ENCODE data around the gene EPHA4. TPM values are rescaled to one million over a fixed set of nuclear protein-coding genes. Genes with fewer than 3 reads are reported as not detected.

EPHA4 gene
- total RNA-seq, 1 donor from 2014 or later = 2.2 TPM

- DNase-seq (ENCODE audit: low read depth in 2 of 2) = no peak
These were observed 94.2 kb downstream of the EPHA4 start for GRCh38 chr2:221477714-221478484.

DNA sequence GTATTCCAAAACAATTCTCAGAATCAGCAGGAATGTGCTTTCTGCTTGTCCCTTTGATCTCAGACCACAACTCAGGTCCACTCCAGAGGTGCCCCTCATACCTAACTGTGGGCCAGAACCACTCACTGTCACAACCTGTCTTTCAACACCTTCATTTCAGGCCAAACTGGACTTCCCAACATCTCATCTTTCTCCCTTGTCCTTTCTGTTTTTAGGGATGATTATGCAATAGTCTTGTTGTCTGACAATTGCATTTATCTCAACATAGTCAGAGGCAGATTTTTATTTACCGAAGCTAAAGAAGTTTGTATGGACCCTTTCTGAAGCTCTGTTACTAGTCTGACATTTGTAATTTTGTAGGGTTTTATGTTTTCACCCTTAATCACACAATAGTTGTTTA is 95.9 kb downstream of the EPHA4 start:
- DNase-seq (ENCODE audit: low read depth in 2 of 2) = no peak

DNA sequence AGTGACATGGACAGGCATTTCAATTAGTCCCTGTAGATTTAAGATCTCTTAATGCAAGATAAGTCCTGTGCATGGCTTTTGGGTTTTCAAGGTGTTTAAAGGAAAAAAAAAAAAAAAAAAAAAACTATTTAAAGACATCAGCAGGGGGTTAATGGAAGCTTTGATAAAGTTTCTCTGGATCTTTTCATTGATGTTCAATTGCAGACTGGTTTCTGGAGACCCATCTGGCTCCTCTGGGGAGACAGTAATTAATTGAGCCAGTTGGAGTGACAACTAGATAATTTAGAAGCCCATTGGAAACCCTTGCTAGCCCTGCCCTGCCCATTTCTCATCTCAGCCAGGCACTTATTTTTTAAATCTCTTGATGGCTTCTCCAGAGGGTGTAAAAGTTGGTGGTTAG is 98.7 kb downstream of the EPHA4 start:
- DNase-seq (ENCODE audit: low read depth in 2 of 2) = no peak

DNA sequence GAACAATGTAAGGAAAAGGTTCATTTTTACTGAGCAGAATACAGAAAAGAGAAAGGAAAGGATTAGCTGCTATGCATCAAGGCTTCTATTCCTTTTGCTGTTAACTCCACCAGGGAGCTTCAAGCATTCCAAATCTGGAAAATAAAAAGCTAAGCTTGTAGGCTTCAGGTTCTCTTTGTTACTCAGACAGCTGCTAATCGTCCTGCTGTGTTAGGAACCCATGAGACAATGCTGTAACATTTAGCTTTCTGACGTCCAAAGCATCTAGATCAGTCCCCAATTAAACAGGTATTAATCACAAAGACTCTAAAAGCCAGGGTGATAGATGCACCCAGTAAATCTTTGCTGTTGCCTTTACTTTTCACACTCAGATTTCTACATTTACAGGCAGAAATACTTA is 103.8 kb downstream of the EPHA4 start:
- DNase-seq (ENCODE audit: low read depth in 2 of 2) = no peak

DNA sequence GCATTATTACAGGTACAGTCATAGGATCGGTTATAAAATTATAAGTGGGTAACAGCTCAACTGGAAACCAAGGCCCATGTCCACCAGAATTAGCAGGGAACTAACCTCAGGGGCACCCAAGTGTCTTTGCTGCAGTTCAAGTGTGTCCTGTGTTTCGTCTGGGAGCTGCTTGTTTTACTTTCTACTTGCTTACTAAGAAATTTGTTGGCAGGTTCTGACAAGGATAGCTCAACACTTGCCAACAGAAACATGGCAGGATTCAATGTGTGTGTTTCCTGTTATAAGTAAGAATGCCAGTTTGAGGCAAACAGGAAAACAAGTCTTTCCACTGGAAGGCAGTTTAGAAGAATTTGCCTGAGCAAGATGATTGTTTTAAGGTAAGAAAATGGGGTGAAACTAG is 104.5 kb downstream of the EPHA4 start:
- peak; percentile 5 to 87 for DNase-seq (ENCODE audit: low read depth in 2 of 2)

- no peak for DNase-seq (ENCODE audit: low read depth in 2 of 2)
These were observed 105.4 kb downstream of the EPHA4 start for GRCh38 chr2:221466744-221467143.

GRCh38 chr2:221465776-221466175 is 106.3 kb downstream of the EPHA4 start:
- no peak for DNase-seq (ENCODE audit: low read depth in 2 of 2)

DNA sequence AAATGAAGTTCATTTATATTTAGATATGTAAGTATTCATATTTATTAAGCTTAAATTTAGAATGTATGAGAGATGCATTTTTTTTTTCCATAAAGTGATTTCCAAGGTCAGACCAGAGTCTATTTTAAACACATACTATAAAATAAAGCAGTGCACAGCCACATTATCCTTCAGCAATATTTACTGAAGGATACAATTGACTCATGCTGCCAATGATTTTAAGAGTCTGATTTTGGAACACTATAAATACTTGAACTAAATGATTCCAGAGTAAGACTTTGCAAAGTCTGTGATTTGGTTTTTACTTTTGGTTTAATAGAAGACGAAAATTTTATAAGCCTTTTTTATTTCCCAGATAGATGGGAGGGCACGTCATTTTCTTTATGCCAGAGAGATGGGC is 107.1 kb downstream of the EPHA4 start:
- DNase-seq (ENCODE audit: low read depth in 2 of 2) = no peak

DNA sequence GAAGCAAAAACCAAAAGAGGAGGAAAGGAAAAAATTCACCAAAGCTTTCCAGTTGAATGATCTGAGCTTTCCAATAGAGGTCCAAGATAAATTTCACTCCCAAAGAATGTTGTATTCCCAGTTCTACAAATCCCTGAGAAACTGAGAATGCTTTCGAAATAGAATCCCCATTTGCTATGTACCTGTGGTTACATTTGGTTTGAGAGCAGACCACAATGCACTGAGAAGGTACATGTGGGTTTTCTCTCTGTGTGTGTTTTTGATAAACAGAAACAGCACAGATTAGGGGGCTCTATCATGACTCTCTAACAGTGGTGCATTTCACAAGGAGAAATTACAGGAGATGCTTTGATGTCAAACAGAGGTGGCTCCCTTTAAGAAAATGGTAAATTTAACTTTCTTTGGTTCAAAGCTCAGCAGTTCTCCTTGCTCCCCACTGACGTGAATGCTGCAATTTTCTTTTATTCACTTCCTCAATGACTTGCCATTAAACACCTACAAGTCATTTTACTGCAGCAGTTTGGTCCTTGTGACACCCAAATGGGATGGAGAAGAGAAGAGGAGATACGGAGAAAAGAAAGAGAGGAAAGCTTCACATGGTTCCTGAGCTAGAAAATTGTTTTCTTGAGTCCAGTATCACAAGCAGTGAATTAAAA is 108.7 kb downstream of the EPHA4 start:
- DNase-seq (ENCODE audit: low read depth in 2 of 2) = no peak

GRCh38 chr2:221461901-221462300 is 110.2 kb downstream of the EPHA4 start:
- DNase-seq (ENCODE audit: low read depth in 2 of 2) = no peak

- DNase-seq (ENCODE audit: low read depth in 2 of 2) = no peak
These were observed 112.0 kb downstream of the EPHA4 start for GRCh38 chr2:221460136-221460535.

DNA sequence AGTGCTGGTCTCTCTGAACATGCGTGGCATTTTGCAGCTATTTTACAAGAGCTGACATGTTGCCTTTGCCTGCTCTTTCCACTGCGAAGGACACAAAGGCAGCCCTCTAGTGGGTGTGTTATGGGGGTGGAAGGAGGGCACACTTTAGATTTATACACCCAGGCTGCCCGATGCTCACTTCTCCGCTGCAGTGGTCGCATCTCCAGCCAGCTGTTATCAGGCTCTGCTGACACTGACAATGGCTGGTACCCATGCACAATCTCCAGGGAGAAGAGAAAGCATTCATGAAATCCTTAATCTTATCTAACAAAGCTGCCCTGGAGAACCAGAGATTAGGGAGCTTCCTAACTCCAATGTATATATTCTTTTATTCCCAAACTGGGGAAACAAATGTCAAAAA is 113.5 kb downstream of the EPHA4 start:
- no peak for DNase-seq (ENCODE audit: low read depth in 2 of 2)

- DNase-seq (ENCODE audit: low read depth in 2 of 2) = no peak
These were observed 116.9 kb downstream of the EPHA4 start for GRCh38 chr2:221455214-221455613.

- no peak for DNase-seq (ENCODE audit: low read depth in 2 of 2)
These were observed 117.5 kb downstream of the EPHA4 start for GRCh38 chr2:221454459-221455105.

GRCh38 chr2:221451862-221452788 is 120.0 kb downstream of the EPHA4 start:
- DNase-seq (ENCODE audit: low read depth in 2 of 2) = no peak

- no peak for DNase-seq (ENCODE audit: low read depth in 2 of 2)
These were observed 121.8 kb downstream of the EPHA4 start for GRCh38 chr2:221450280-221450679.

- DNase-seq (ENCODE audit: low read depth in 2 of 2) = no peak
These were observed 122.7 kb downstream of the EPHA4 start for GRCh38 chr2:221449406-221449805.

- DNase-seq (ENCODE audit: low read depth in 2 of 2) = no peak
These were observed 123.2 kb downstream of the EPHA4 start for GRCh38 chr2:221448844-221449390.

DNA sequence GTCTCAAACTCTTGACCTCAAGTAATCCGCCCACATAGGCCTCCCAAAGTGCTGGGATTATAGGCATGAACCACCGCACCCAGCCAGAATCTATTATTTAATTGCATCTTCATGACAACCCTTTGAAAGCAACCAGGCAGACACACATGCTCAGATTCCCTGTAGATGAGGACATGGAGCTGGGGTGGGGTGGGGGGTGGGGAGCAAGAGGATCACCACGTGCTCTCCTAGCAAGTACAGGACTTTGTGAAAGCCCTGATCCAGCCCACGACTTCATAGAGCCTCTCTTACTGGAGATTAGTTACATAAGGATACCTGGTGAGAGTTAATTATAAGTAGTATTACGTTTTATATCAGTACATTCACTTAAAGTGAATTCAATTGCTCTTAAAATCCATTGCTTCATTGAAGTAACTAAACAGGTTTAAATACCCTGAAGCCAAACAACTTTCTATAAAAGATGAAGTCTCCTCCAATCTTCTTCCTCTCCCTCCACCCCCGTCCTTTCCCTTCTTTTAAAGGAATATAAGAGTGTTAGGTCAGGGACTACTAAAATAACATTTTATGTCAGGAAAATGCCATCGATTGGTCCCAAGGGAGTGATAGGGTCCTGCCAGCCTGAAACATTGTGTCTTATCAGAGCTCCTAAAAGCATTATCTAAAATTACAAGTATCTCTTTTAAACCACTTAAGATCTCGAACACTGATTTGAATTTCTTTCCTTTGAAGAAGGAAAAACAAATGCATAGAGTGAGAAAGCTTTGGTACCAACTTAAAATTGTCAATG is 123.9 kb downstream of the EPHA4 start:
- DNase-seq (ENCODE audit: low read depth in 2 of 2) = no peak

DNA sequence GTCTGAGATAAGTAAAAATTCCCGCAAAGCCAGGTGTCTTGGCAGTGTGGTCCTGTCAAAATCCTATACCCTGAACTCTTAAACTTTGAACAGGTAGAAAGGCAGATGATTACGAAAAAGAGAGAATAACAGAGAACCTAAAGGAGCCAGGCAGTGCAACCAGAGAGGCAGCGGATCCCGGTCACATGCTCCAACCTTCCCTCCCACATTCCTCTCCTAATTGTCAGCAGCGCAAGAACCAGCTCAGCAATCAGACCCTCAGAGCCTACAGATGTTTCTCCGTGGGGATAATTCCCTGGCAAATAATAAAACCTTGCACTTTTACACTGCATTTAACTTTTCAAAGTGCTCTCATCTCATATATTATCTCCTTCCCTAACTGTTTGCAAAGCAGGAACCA is 124.8 kb downstream of the EPHA4 start:
- no peak for DNase-seq (ENCODE audit: low read depth in 2 of 2)

DNA sequence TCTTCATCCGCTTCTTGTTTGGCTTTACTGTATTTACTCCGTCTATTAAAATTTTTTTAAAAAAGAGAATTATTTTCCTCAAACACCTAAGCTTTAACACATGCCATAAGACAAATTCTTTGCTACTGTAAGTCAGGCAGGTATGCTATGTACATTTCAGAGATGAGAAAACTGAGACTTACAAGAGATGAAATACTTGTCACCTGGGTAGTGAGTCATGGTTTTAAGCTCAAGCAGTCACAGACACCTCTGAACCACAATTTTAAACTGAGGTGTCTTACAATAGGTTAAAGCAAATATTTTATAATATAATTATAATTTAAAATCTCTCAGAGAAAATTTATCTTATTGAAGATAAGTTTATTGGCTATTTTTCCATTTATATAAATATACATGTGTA is 126.0 kb downstream of the EPHA4 start:
- DNase-seq (ENCODE audit: low read depth in 2 of 2) = no peak
